Activated CD4-positive, alpha-beta T cell treated with anti-CD3 and anti-CD28 coated beads, Interleukin-2, amount 10 ng/mL, durations not matched to agents 7 days and 5 days (primary cell): ENCODE results near the gene TRMT112. TPM values are rescaled to one million over a fixed set of nuclear protein-coding genes. Genes with fewer than 3 reads are reported as not detected.

Experiments used
- CTCF ChIA-PET: fragments of 350-600 bp; sonication (Branson Sonifier 250); formaldehyde crosslinking; loops from one replicate; lab custom pipeline; 2021; ENCODE audit warnings: antibody characterized with exemption; lab: Charles Lee
- POLR2A ChIA-PET: fragments of 350-600 bp; sonication (Branson Sonifier 250); formaldehyde crosslinking; loops from one replicate; lab custom pipeline; 2021; ENCODE audit warnings: antibody characterized with exemption; lab: Charles Lee
- DNase-seq: peaks from one replicate; pipeline ENCODE4 v3.0.0-alpha.2; 2020
- H3K27ac Mint-ChIP-seq: one replicate; pipeline ENCODE4 v1.8.0; 2021; ENCODE audit warnings: mild to moderate bottlenecking, moderate library complexity, mixed read lengths
- H3K27me3 Mint-ChIP-seq: one replicate; pipeline ENCODE4 v1.8.0; 2021; ENCODE audit warnings: mixed read lengths
- H3K36me3 Mint-ChIP-seq: one replicate; pipeline ENCODE4 v1.8.0; 2021; ENCODE audit warnings: low read depth, mixed read lengths
- H3K4me1 Mint-ChIP-seq: one replicate; pipeline ENCODE4 v1.8.0; 2021; ENCODE audit warnings: mixed read lengths
- H3K4me3 Mint-ChIP-seq: one replicate; pipeline ENCODE4 v1.8.0; 2021; ENCODE audit warnings: mild to moderate bottlenecking, moderate library complexity, mixed read lengths
- H3K9me3 Mint-ChIP-seq: one replicate; pipeline ENCODE4 v1.8.0; 2021; ENCODE audit warnings: mixed read lengths
- total RNA-seq, 2 experiments: library from RNA; stranded (reverse); gene quantifications; one replicate each; pipeline ENCODE4 v1.2.3, GENCODE V29; 2021

TRMT112 gene
- 100 to 1,000 TPM; 160 to 171 TPM for total RNA-seq

- Mint-ChIP-seq H3K4me1 (peaks cover 43% of the 10 kb centered on the region), H3K36me3 (peaks cover 31% of the 10 kb centered on the region), H3K9me3 (no peaks in the 10 kb centered on the region), H3K27me3 (no peaks in the 10 kb centered on the region), H3K27ac (peak within 1 kb of the TSS; percentile 99), H3K4me3 (peak within 1 kb of the TSS; percentile 94)
- peak; percentile 99 for DNase-seq
- POLR2A ChIA-PET, result interaction anchor here (0.5 to 1.4 kb wide), 9 partner anchors 10 to 1334 kb away, joined by 3 to 12 read pairs (median 4); partner anchors contain the start of genes BAD, ESRRA and FERMT3
- CTCF ChIA-PET, result interaction anchor here (0.7 to 5.0 kb wide), 22 partner anchors 10 to 317 kb away, joined by 3 to 54 read pairs (median 4); partner anchors contain the start of genes ESRRA, FERMT3, PLCB3 and STIP1
Observed at GRCh38 chr11:64317325-64317960, at the start of gene TRMT112. Gene TRMT112 (minus strand): TSS chr11:64317559. CDS start chr11:64317526, 33 bp downstream.

GRCh38 chr11:64366751-64367150, 49.4 kb upstream of the TRMT112 start:
- Mint-ChIP-seq H3K36me3 (peaks cover 45% of the 10 kb centered on the region), H3K27me3 (no peaks in the 10 kb centered on the region), H3K9me3 (no peaks in the 10 kb centered on the region), H3K4me1 (peaks cover 9% of the 10 kb centered on the region), H3K4me3 (no peak overlapping the region), H3K27ac (no peak overlapping the region)
- ChIA-PET POLR2A (no interaction called here), CTCF (interaction anchor here (0.6 kb wide), 1 partner anchor 284 kb away, joined by 3 read pairs; no protein-coding TSS in a partner anchor)
- no peak for DNase-seq

- ChIA-PET POLR2A (no interaction called here), CTCF (no interaction called here)
- DNase-seq, result no peak
- no peak overlapping the region for H3K27ac Mint-ChIP-seq
- H3K9me3 Mint-ChIP-seq, result no peaks in the 10 kb centered on the region
- H3K4me3 Mint-ChIP-seq, result no peak overlapping the region
- no peaks in the 10 kb centered on the region for H3K27me3 Mint-ChIP-seq
- H3K36me3 Mint-ChIP-seq, result peaks cover 53% of the 10 kb centered on the region
- peaks cover 24% of the 10 kb centered on the region for H3K4me1 Mint-ChIP-seq
Observed at GRCh38 chr11:64364911-64365310, 47.6 kb upstream of the TRMT112 start.

- Mint-ChIP-seq H3K4me3 (no peak overlapping the region), H3K36me3 (peaks cover 55% of the 10 kb centered on the region), H3K27ac (no peak overlapping the region), H3K27me3 (no peaks in the 10 kb centered on the region), H3K9me3 (no peaks in the 10 kb centered on the region), H3K4me1 (peaks cover 28% of the 10 kb centered on the region)
- no peak for DNase-seq
- CTCF ChIA-PET, result no interaction called here
- POLR2A ChIA-PET, result no interaction called here
Observed at GRCh38 chr11:64364435-64364834, 47.1 kb upstream of the TRMT112 start.

GRCh38 chr11:64362339-64362738, 45.0 kb upstream of the TRMT112 start:
- Mint-ChIP-seq H3K27me3 (no peaks in the 10 kb centered on the region), H3K27ac (no peak overlapping the region), H3K9me3 (no peaks in the 10 kb centered on the region), H3K4me1 (peaks cover 38% of the 10 kb centered on the region), H3K4me3 (no peak overlapping the region), H3K36me3 (peaks cover 50% of the 10 kb centered on the region)
- CTCF ChIA-PET, result no interaction called here
- DNase-seq, result no peak
- POLR2A ChIA-PET, result no interaction called here

GRCh38 chr11:64361659-64362058, 44.3 kb upstream of the TRMT112 start:
- POLR2A ChIA-PET, result no interaction called here
- H3K36me3 Mint-ChIP-seq, result peaks cover 48% of the 10 kb centered on the region
- CTCF ChIA-PET, result interaction anchor here (1.9 to 2.7 kb wide), 2 partner anchors 8 to 20 kb away, joined by 5 to 11 read pairs; no protein-coding TSS in a partner anchor
- H3K4me1 Mint-ChIP-seq, result peaks cover 41% of the 10 kb centered on the region
- no peak overlapping the region for H3K4me3 Mint-ChIP-seq
- no peaks in the 10 kb centered on the region for H3K27me3 Mint-ChIP-seq
- no peak for DNase-seq
- H3K9me3 Mint-ChIP-seq, result no peaks in the 10 kb centered on the region
- no peak overlapping the region for H3K27ac Mint-ChIP-seq

- POLR2A ChIA-PET, result interaction anchor here (0.5 to 0.6 kb wide), 3 partner anchors 16 to 679 kb away, joined by 4 to 6 read pairs (median 5); no protein-coding TSS in a partner anchor
- H3K27ac Mint-ChIP-seq, result no peak overlapping the region
- H3K9me3 Mint-ChIP-seq, result no peaks in the 10 kb centered on the region
- DNase-seq, result no peak
- H3K4me3 Mint-ChIP-seq, result peak overlapping the region; percentile 97
- CTCF ChIA-PET, result interaction anchor here (0.7 to 2.7 kb wide), 7 partner anchors 9 to 328 kb away, joined by 3 to 11 read pairs (median 5); no protein-coding TSS in a partner anchor
- H3K36me3 Mint-ChIP-seq, result peaks cover 37% of the 10 kb centered on the region
- H3K27me3 Mint-ChIP-seq, result no peaks in the 10 kb centered on the region
- H3K4me1 Mint-ChIP-seq, result peaks cover 45% of the 10 kb centered on the region
Observed at GRCh38 chr11:64360448-64360921, 43.1 kb upstream of the TRMT112 start.

GRCh38 chr11:64359712-64360445, 42.5 kb upstream of the TRMT112 start:
- peaks cover 51% of the 10 kb centered on the region for H3K4me1 Mint-ChIP-seq
- CTCF ChIA-PET, result interaction anchor here (0.7 to 2.7 kb wide), 10 partner anchors 9 to 329 kb away, joined by 3 to 11 read pairs (median 4); no protein-coding TSS in a partner anchor
- peak overlapping the region; percentile 97 for H3K4me3 Mint-ChIP-seq
- no peaks in the 10 kb centered on the region for H3K27me3 Mint-ChIP-seq
- H3K27ac Mint-ChIP-seq, result peak overlapping the region; percentile 87
- DNase-seq, result peak; percentile 41
- H3K36me3 Mint-ChIP-seq, result peaks cover 35% of the 10 kb centered on the region
- POLR2A ChIA-PET, result interaction anchor here (0.5 to 0.6 kb wide), 2 partner anchors 17 to 218 kb away, joined by 4 to 6 read pairs; no protein-coding TSS in a partner anchor
- no peaks in the 10 kb centered on the region for H3K9me3 Mint-ChIP-seq

GRCh38 chr11:64358907-64359711, 41.8 kb upstream of the TRMT112 start, which contains the start of gene RPS6KA4:
Gene RPS6KA4 (plus strand): TSS chr11:64359162. CDS start chr11:64359236, 74 bp downstream.
- peak within 1 kb of the TSS; percentile 87 for H3K27ac Mint-ChIP-seq
- H3K9me3 Mint-ChIP-seq, result no peaks in the 10 kb centered on the region
- H3K4me1 Mint-ChIP-seq, result peaks cover 48% of the 10 kb centered on the region
- peak within 1 kb of the TSS; percentile 97 for H3K4me3 Mint-ChIP-seq
- POLR2A ChIA-PET, result no interaction called here
- DNase-seq, result peak; percentile 50
- H3K36me3 Mint-ChIP-seq, result peaks cover 31% of the 10 kb centered on the region
- H3K27me3 Mint-ChIP-seq, result no peaks in the 10 kb centered on the region
- CTCF ChIA-PET, result interaction anchor here (0.7 to 3.1 kb wide), 9 partner anchors 9 to 54 kb away, joined by 3 to 17 read pairs (median 4); no protein-coding TSS in a partner anchor

GRCh38 chr11:64358536-64358906, 41.2 kb upstream of the TRMT112 start:
- no peak overlapping the region for H3K27ac Mint-ChIP-seq
- no peaks in the 10 kb centered on the region for H3K9me3 Mint-ChIP-seq
- POLR2A ChIA-PET, result no interaction called here
- H3K27me3 Mint-ChIP-seq, result no peaks in the 10 kb centered on the region
- peaks cover 28% of the 10 kb centered on the region for H3K36me3 Mint-ChIP-seq
- peak overlapping the region; percentile 62 for H3K4me3 Mint-ChIP-seq
- peaks cover 48% of the 10 kb centered on the region for H3K4me1 Mint-ChIP-seq
- DNase-seq, result no peak
- CTCF ChIA-PET, result interaction anchor here (1.4 to 3.1 kb wide), 4 partner anchors 10 to 18 kb away, joined by 3 to 17 read pairs (median 9); no protein-coding TSS in a partner anchor

- ChIA-PET CTCF (interaction anchor here (1.2 to 3.1 kb wide), 6 partner anchors 11 to 26 kb away, joined by 3 to 17 read pairs (median 6); partner anchors contain the start of gene CCDC88B), POLR2A (no interaction called here)
- Mint-ChIP-seq H3K36me3 (peaks cover 26% of the 10 kb centered on the region), H3K27me3 (no peaks in the 10 kb centered on the region), H3K4me1 (peaks cover 48% of the 10 kb centered on the region), H3K27ac (peak overlapping the region; percentile 62), H3K4me3 (peak overlapping the region; percentile 62), H3K9me3 (no peaks in the 10 kb centered on the region)
- DNase-seq, result peak; percentile 37
Observed at GRCh38 chr11:64357904-64358535, 40.7 kb upstream of the TRMT112 start.
